Measurements from ENCODE around the gene MATN1. TPM values are rescaled to one million over a fixed set of nuclear protein-coding genes. Genes with fewer than 3 reads are reported as not detected.

MATN1 gene
- total and polyA plus RNA-seq, 8 donors = 0.06 to 0.07 TPM; not detected in 6

GRCh38 chr1:30673395-30673794 is 50.0 kb downstream of the MATN1 start:
- WGBS, 2 donors = 67 to 93% methylated on average over 3 of the region's 3 CpGs
- Histone ChIP-seq H3K27ac (no peak overlapping the region), H3K9me3 (no peaks in the 10 kb centered on the region), H3K4me1 (no peaks in the 10 kb centered on the region), H3K36me3 (no peaks in the 10 kb centered on the region), H3K27me3 (no peaks in the 10 kb centered on the region), H3K4me3 (no peak overlapping the region)
- ATAC-seq = no peak
- no peak for FAIRE-seq
- DNase-seq = no peak
- intact Hi-C loops (cut with DNase I) = no loop called here
- TF ChIP-seq CTCF (IDR thresholded peaks at IDR 0.05) = no peak

GRCh38 chr1:30672661-30673060 is 50.7 kb downstream of the MATN1 start:
- WGBS, 2 donors = 91% methylated on average over 1 of the region's 1 CpG
- no peak for ATAC-seq
- no peaks in the 10 kb centered on the region for H3K4me1 ChIP-seq
- H3K4me3 ChIP-seq = no peak overlapping the region
- no peaks in the 10 kb centered on the region for H3K9me3 ChIP-seq
- FAIRE-seq = no peak
- intact Hi-C loops (cut with DNase I) = no loop called here
- no peaks in the 10 kb centered on the region for H3K27me3 ChIP-seq
- no peak overlapping the region for H3K27ac ChIP-seq
- TF ChIP-seq CTCF (IDR thresholded peaks at IDR 0.05) = no peak
- no peaks in the 10 kb centered on the region for H3K36me3 ChIP-seq
- DNase-seq = no peak

- DNase-seq = peak in 1 of 6 donors; percentile 33
- intact Hi-C loops (cut with DNase I) = no loop called here
- no peak for FAIRE-seq
- no peaks in the 10 kb centered on the region for H3K36me3 ChIP-seq
- 71 to 81% methylated on average over 8 to 9 of the region's 9 CpGs for WGBS, 2 donors
- no peak overlapping the region for H3K4me3 ChIP-seq
- ATAC-seq = no peak
- no peaks in the 10 kb centered on the region for H3K4me1 ChIP-seq
- no peak for TF ChIP-seq CTCF (IDR thresholded peaks at IDR 0.05)
- no peaks in the 10 kb centered on the region for H3K27me3 ChIP-seq
- no peaks in the 10 kb centered on the region for H3K9me3 ChIP-seq
- no peak overlapping the region for H3K27ac ChIP-seq
Observed at GRCh38 chr1:30670240-30671060, 52.9 kb downstream of the MATN1 start.

GRCh38 chr1:30668546-30669327 is 54.6 kb downstream of the MATN1 start:
- no peak overlapping the region for H3K4me3 ChIP-seq
- TF ChIP-seq CTCF (IDR thresholded peaks at IDR 0.05) = no peak
- H3K27ac ChIP-seq = no peak overlapping the region
- no peak for ATAC-seq
- H3K9me3 ChIP-seq = no peaks in the 10 kb centered on the region
- H3K36me3 ChIP-seq = no peaks in the 10 kb centered on the region
- peak in 1 of 6 donors; percentile 29 for DNase-seq
- intact Hi-C loops (cut with DNase I) = no loop called here
- no peak for FAIRE-seq
- peaks cover 0 to under 1% (median 0%) of the 10 kb centered on the region in 3 donors for H3K4me1 ChIP-seq
- H3K27me3 ChIP-seq = no peaks in the 10 kb centered on the region
- 93 to 97% methylated on average over 6 of the region's 6 CpGs for WGBS, 2 donors

Data from pancreas (tissue), 10 donors.